Smooth muscle cell of the brain vasculature (primary cell): Measurements from ENCODE around the gene FAM90A26.
"Not testable (repeated sequence)": the region's sequence is repeated elsewhere in the genome, so short reads cannot be mapped to it uniquely, and the experiment has no call there.

ENCODE experiments used
- DNase-seq: peaks from one replicate; pipeline ENCODE4 v3.0.0-alpha.2; 2012; ENCODE audit warnings: low read depth, low spot score

Gene FAM90A26

DNA sequence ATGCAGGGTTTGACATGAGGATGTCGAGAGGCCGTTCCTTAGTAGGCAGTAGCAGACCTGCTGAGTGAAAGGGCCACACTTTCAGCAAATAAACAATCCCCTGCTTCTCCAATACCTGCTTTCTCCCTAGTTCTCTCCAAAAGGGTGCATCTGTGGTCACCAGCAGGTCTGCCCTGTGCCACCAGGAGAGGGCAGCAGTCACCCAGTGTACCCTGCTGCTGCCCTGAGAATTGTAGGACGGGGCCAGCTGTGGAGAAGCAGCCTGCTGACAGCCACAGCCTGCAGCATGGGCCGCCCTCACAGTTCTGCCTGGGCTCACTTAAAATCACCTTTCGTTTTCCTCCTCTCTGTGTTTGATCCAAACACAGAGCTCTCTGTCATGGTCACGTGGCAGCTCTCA, 11.8 kb upstream of the FAM90A26 start:
- DNase-seq: not testable (repeated sequence)

GRCh38 chr4:9160046-9160445, 10.2 kb upstream of the FAM90A26 start:
- not testable (repeated sequence) for DNase-seq

DNA sequence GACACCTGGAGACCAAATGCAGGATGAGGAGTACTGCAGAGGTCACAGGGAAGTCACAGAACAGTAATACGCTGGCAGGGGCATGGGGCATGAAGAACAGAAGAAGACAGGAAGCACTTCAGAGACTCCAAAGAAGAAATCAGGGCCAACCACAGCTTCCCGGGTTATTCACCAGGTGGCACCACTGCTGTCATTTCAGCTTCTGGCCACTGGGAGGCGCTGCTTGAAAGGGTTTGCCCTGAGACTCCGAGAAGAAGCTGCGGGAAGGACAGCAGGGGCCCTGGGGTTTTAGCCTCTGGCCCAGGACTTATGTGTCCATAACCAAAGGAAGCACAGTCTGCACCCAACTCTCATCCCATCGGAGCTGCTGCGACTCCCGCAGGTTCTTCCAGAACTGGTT, 4.2 kb upstream of the FAM90A26 start:
- not testable (repeated sequence) for DNase-seq

GRCh38 chr4:9210357-9210756, 40.1 kb downstream of the FAM90A26 start, which contains the start of gene USP17L10:
TSS of gene USP17L10 (plus strand) at chr4:9210657. CDS start at chr4:9210657, 0 bp downstream.
- not testable (repeated sequence) for DNase-seq

DNA sequence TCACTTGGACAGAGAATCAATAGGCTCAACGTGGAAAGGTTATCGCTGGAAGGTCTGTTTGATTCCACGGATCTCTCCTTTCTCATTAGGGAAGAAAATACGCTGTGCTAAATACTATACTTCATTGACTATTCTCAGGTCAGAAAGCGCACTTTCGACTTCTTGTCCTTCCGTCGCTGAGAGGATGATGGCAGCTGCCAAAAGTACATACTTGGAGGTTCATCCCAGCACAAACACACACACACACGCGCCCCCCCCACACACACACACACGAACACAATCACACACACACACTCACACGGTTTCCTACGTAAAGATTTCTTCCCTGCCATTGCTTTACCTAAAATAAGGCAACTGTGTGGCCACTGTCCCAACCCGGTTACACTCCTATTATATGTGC, 44.5 kb downstream of the FAM90A26 start:
- not testable (repeated sequence) for DNase-seq

- DNase-seq: not testable (repeated sequence)
These were observed 44.9 kb downstream of the FAM90A26 start, which contains the start of gene USP17L11 for GRCh38 chr4:9215105-9215504. TSS of gene USP17L11 (plus strand) at chr4:9215405. CDS start at chr4:9215405, 0 bp downstream.

DNA sequence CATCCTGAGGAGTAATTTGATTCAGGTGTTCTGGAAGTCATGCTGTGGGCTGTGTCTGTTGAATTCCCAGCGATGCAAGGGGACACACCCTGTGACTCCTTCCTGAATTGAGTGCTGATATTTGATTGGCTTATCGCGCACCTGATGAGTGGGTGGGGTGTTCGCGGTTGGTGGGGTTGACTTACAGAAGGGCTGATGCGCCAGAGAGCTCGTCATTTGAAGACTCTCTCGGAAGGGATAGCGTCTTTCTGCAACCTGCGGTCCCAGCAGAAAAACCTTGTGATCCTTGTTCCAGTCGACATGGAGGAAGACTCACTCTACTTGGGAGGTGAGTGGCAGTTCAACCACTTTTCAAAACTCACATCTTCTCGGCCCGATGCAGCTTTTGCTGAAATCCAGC, 49.6 kb downstream of the FAM90A26 start, which contains the start of gene USP17L12:
TSS of gene USP17L12 (plus strand) at position 301 of the 400 bp plus-strand sequence. CDS start at position 301, 0 bp downstream.
- DNase-seq: not testable (repeated sequence)

- DNase-seq: not testable (repeated sequence)
These were observed 54.4 kb downstream of the FAM90A26 start, which contains the start of gene USP17L13 for GRCh38 chr4:9224596-9224995. TSS of gene USP17L13 (plus strand) at chr4:9224896. CDS start at chr4:9224896, 0 bp downstream.
